ENCODE measurements around the gene LONRF2. TPM values are rescaled to one million over a fixed set of nuclear protein-coding genes. Genes with fewer than 3 reads are reported as not detected.

LONRF2 gene
- total RNA-seq, 2 experiments from 2014 or later, result not detected

GRCh38 chr2:100243631-100244030 is 78.7 kb downstream of the LONRF2 start:
- Mint-ChIP-seq H3K9me3 (no peaks in the 10 kb centered on the region), H3K27me3 (no peaks in the 10 kb centered on the region), H3K4me1 (no peaks in the 10 kb centered on the region), H3K4me3 (no peak overlapping the region), H3K27ac (no peak overlapping the region), H3K36me3 (no peaks in the 10 kb centered on the region)
- no peak for DNase-seq

GRCh38 chr2:100242891-100243619 is 79.2 kb downstream of the LONRF2 start:
- Mint-ChIP-seq H3K36me3 (no peaks in the 10 kb centered on the region), H3K4me1 (no peaks in the 10 kb centered on the region), H3K9me3 (no peaks in the 10 kb centered on the region), H3K4me3 (no peak overlapping the region), H3K27ac (no peak overlapping the region), H3K27me3 (no peaks in the 10 kb centered on the region)
- peak; percentile 46 for DNase-seq

DNA sequence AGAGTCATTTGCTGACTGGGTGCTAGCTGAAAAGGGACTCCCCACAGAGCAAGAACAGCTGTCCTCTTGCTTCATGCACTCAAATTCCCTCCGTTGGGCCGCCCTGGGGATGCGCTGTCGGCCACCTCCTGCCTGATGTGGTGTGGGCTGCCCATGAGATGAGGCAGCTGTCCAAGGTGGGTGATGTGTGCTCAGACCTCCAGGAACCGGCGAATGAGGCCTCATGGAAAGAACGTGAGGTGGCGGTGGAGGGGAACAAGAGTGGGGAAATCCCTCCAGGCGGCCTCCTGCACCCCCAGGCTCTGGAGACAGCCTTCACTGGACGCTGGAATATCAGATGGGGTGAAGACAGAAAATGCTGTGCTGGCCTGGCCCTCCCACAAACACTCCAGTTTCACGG is 79.8 kb downstream of the LONRF2 start:
- DNase-seq, result no peak
- H3K9me3 Mint-ChIP-seq, result no peaks in the 10 kb centered on the region
- no peaks in the 10 kb centered on the region for H3K27me3 Mint-ChIP-seq
- H3K4me3 Mint-ChIP-seq, result no peak overlapping the region
- no peaks in the 10 kb centered on the region for H3K4me1 Mint-ChIP-seq
- no peak overlapping the region for H3K27ac Mint-ChIP-seq
- H3K36me3 Mint-ChIP-seq, result no peaks in the 10 kb centered on the region

- no peaks in the 10 kb centered on the region for H3K9me3 Mint-ChIP-seq
- no peak overlapping the region for H3K27ac Mint-ChIP-seq
- H3K36me3 Mint-ChIP-seq, result no peaks in the 10 kb centered on the region
- no peaks in the 10 kb centered on the region for H3K4me1 Mint-ChIP-seq
- H3K27me3 Mint-ChIP-seq, result no peaks in the 10 kb centered on the region
- DNase-seq, result no peak
- no peak overlapping the region for H3K4me3 Mint-ChIP-seq
These were observed 81.1 kb downstream of the LONRF2 start for GRCh38 chr2:100241236-100241635.

DNA sequence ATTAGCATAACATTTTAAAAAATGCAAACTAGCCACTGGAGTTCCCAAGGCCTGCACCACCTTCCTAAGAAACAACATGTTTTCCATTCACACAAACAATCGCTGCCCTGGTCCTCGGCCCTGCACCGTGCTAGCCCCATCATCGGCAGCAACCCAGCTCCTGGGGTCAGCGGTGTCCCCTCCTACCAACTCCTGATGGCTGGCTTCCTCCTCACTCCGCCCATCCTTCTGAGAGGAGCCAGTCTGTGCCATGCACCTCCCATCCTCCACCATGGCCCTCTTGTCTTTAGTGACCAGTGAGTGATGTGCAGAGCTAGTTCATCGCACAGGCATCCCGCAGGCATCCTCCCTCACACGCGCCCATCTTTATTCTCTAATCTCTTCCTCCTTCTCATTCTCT is 81.9 kb downstream of the LONRF2 start:
- Mint-ChIP-seq H3K4me1 (peaks cover 6% of the 10 kb centered on the region), H3K27ac (no peak overlapping the region), H3K27me3 (no peaks in the 10 kb centered on the region), H3K4me3 (no peak overlapping the region), H3K9me3 (no peaks in the 10 kb centered on the region), H3K36me3 (no peaks in the 10 kb centered on the region)
- no peak for DNase-seq

- no peak for DNase-seq
- peaks cover 13% of the 10 kb centered on the region for H3K4me1 Mint-ChIP-seq
- H3K27ac Mint-ChIP-seq, result no peak overlapping the region
- H3K4me3 Mint-ChIP-seq, result no peak overlapping the region
- no peaks in the 10 kb centered on the region for H3K36me3 Mint-ChIP-seq
- H3K27me3 Mint-ChIP-seq, result no peaks in the 10 kb centered on the region
- H3K9me3 Mint-ChIP-seq, result no peaks in the 10 kb centered on the region
These were observed 82.7 kb downstream of the LONRF2 start for GRCh38 chr2:100239486-100240210.

DNA sequence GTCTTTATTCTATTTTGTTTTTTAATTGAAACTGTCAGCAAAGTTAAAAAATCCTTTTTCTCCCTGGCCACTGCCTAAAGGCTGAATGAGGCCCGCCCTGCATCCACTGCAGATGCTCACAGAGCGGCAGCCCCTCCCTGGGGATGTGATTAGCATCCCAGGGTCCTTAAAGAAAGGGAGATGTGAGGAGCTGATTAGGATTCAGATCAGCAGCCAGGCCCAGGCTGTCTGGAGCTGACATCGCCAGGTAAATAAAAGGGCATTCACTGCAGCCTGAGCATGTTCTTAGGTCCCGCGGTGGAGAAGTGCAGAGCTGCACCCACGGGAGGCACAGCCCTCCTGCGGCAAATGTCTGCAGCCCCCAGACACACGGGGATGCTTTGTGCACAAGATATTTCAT is 83.8 kb downstream of the LONRF2 start:
- Mint-ChIP-seq H3K4me1 (peaks cover 16% of the 10 kb centered on the region), H3K4me3 (no peak overlapping the region), H3K9me3 (peaks cover 2% of the 10 kb centered on the region), H3K27ac (no peak overlapping the region), H3K36me3 (no peaks in the 10 kb centered on the region), H3K27me3 (no peaks in the 10 kb centered on the region)
- no peak for DNase-seq

- H3K9me3 Mint-ChIP-seq, result peaks cover 2% of the 10 kb centered on the region
- H3K27me3 Mint-ChIP-seq, result no peaks in the 10 kb centered on the region
- H3K4me3 Mint-ChIP-seq, result no peak overlapping the region
- H3K27ac Mint-ChIP-seq, result no peak overlapping the region
- H3K4me1 Mint-ChIP-seq, result peaks cover 16% of the 10 kb centered on the region
- no peaks in the 10 kb centered on the region for H3K36me3 Mint-ChIP-seq
- no peak for DNase-seq
These were observed 84.5 kb downstream of the LONRF2 start for GRCh38 chr2:100237770-100238169.

GRCh38 chr2:100237163-100237562 is 85.1 kb downstream of the LONRF2 start:
- no peak overlapping the region for H3K4me3 Mint-ChIP-seq
- no peaks in the 10 kb centered on the region for H3K36me3 Mint-ChIP-seq
- H3K4me1 Mint-ChIP-seq, result peaks cover 16% of the 10 kb centered on the region
- H3K27me3 Mint-ChIP-seq, result no peaks in the 10 kb centered on the region
- H3K9me3 Mint-ChIP-seq, result peaks cover 2% of the 10 kb centered on the region
- H3K27ac Mint-ChIP-seq, result no peak overlapping the region
- DNase-seq, result no peak

- Mint-ChIP-seq H3K4me3 (no peak overlapping the region), H3K9me3 (peaks cover 2% of the 10 kb centered on the region), H3K36me3 (no peaks in the 10 kb centered on the region), H3K27me3 (no peaks in the 10 kb centered on the region), H3K27ac (no peak overlapping the region), H3K4me1 (peaks cover 16% of the 10 kb centered on the region)
- DNase-seq, result no peak
These were observed 86.1 kb downstream of the LONRF2 start for GRCh38 chr2:100236166-100236565.

DNA sequence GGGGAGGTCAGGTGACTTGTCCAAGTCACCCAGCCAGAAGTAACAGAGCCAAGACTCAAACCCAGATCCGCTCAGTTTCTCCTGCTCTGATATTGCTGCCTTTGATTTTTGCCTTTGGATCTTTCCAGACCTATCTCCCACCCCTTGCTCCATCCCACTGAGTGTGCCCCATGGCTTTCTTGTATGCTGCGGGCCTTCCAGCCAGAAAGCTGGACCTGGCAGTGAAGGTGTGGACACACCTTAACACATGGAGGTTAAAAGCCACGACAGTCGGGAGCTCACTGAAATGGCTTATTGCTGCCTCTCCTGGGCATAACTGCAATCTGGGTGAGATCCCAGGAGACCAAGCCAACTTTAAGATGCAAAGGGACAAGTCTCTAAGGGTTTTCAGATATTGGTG is 86.7 kb downstream of the LONRF2 start:
- no peak overlapping the region for H3K4me3 Mint-ChIP-seq
- peaks cover 2% of the 10 kb centered on the region for H3K9me3 Mint-ChIP-seq
- peaks cover 16% of the 10 kb centered on the region for H3K4me1 Mint-ChIP-seq
- H3K36me3 Mint-ChIP-seq, result no peaks in the 10 kb centered on the region
- no peaks in the 10 kb centered on the region for H3K27me3 Mint-ChIP-seq
- DNase-seq, result no peak
- no peak overlapping the region for H3K27ac Mint-ChIP-seq

DNA sequence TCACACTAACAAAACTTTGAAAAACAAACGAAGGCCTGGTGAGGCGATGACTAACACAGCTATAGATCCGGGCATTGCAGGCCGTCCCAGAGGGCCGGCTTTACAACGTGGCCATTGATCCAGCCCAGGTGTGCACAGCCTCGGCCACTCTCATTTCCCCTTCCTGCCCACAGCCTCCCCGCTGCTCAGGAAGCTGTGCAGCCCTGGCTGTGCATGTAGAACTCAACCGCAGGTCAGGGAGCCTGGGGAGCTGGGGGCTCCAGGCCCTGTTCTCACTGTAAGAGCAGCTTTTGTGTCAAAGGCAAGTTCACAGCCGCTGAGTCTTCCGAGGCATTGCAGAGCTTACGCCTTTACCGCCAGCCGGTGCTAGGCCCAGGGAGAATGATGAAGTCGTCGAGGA is 87.2 kb downstream of the LONRF2 start:
- Mint-ChIP-seq H3K27ac (peak overlapping the region; percentile 9), H3K36me3 (no peaks in the 10 kb centered on the region), H3K4me3 (no peak overlapping the region), H3K4me1 (peaks cover 16% of the 10 kb centered on the region), H3K27me3 (no peaks in the 10 kb centered on the region), H3K9me3 (peaks cover 2% of the 10 kb centered on the region)
- DNase-seq, result peak; percentile 14

DNA sequence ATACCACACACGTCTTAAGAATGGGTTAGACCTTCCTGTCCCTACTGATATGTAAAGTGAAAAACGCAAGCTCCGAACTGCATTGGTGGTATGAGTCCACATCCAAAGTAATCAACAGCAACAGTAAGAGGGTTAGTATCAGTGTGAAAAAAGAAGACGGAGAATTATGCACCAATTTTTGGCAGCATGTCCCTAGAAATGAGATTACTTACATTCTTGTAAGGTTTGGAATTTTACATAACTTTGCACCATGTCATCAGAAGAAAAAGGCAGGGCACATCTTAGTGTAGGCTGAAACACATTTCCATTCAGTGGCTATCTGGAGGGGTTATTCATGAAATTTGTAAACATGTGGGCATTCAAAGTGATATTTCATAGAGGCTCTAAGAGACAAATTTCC is 88.2 kb downstream of the LONRF2 start:
- H3K27me3 Mint-ChIP-seq, result no peaks in the 10 kb centered on the region
- H3K4me3 Mint-ChIP-seq, result no peak overlapping the region
- peaks cover 16% of the 10 kb centered on the region for H3K4me1 Mint-ChIP-seq
- H3K9me3 Mint-ChIP-seq, result peaks cover 2% of the 10 kb centered on the region
- H3K36me3 Mint-ChIP-seq, result no peaks in the 10 kb centered on the region
- DNase-seq, result no peak
- H3K27ac Mint-ChIP-seq, result no peak overlapping the region

DNA sequence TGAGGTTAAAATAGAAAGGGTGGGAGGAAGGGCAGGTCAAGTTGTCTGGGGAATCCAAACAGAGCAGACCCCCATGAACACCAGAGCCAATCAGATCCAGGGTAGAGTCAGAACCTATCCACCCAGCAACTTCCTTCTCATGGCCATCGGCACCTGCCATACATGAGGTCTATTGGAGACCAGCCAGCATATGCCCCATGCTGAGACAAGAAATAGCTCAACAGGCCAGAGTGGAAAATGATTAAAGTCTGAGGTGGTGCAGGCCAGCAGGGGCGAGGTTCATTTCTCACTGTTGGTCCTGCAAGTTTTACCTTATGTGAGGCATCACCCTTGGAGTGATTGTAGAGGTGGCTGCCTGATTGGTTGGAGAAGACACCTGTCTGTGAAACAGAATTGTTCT is 89.2 kb downstream of the LONRF2 start:
- no peak overlapping the region for H3K27ac Mint-ChIP-seq
- H3K36me3 Mint-ChIP-seq, result no peaks in the 10 kb centered on the region
- peaks cover 16% of the 10 kb centered on the region for H3K4me1 Mint-ChIP-seq
- H3K27me3 Mint-ChIP-seq, result no peaks in the 10 kb centered on the region
- H3K9me3 Mint-ChIP-seq, result peaks cover 2% of the 10 kb centered on the region
- no peak for DNase-seq
- no peak overlapping the region for H3K4me3 Mint-ChIP-seq

DNA sequence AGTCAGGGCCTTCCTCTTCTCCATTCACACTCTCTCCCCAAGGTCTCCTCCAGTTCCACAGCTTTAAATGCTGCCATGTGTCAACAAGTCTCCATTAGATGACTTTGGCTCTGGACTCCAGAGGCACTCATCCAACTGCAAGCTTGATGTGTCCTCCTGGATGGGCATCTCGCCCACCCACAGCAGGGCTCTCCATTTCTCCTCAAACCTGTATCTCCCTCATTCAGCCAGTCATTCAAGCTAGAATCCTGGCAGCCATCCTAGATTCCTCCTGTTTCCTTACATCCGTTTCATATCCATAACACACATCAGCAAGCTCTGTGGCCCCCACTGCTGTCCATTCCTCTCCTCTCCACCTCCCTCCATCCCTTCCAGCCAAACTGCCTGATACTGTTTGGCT is 91.5 kb downstream of the LONRF2 start:
- Mint-ChIP-seq H3K27me3 (no peaks in the 10 kb centered on the region), H3K36me3 (no peaks in the 10 kb centered on the region), H3K4me1 (peaks cover 13% of the 10 kb centered on the region), H3K27ac (no peak overlapping the region), H3K9me3 (peaks cover 2% of the 10 kb centered on the region), H3K4me3 (no peak overlapping the region)
- no peak for DNase-seq

- H3K9me3 Mint-ChIP-seq, result peaks cover 2% of the 10 kb centered on the region
- no peaks in the 10 kb centered on the region for H3K36me3 Mint-ChIP-seq
- no peaks in the 10 kb centered on the region for H3K4me1 Mint-ChIP-seq
- DNase-seq, result no peak
- no peaks in the 10 kb centered on the region for H3K27me3 Mint-ChIP-seq
- no peak overlapping the region for H3K27ac Mint-ChIP-seq
- H3K4me3 Mint-ChIP-seq, result no peak overlapping the region
These were observed 93.3 kb downstream of the LONRF2 start for GRCh38 chr2:100228967-100229366.
